Cardiac fibroblast (primary cell): ENCODE data around the gene DPYSL5.

Experiments
- DNase-seq, 2 donors: peaks; one replicate each; pipeline versions ENCODE4 v3.0.0 to v3.0.0-alpha.2; 2010; ENCODE audit warnings: low read depth in 2 of 2
- H3K4me3 ChIP-seq, 2 donors: replicated peaks in 1 of 2; 1 replicate in 1 of 2; 2 replicates in 1 of 2; pipeline ENCODE4 v1.5.1; 2011; ENCODE audit warnings: low read depth in 2 of 2, low read length in 2 of 2, mild to moderate bottlenecking in 2 of 2, moderate library complexity in 1 of 2
- TF ChIP-seq, protein P1 (sequence below): IDR thresholded peaks from one replicate; pipeline ENCODE4 v1.5.1; 2011; ENCODE audit warnings: low read depth, mild to moderate bottlenecking, low read length, inconsistent platforms

The DPYSL5 gene

DNA sequence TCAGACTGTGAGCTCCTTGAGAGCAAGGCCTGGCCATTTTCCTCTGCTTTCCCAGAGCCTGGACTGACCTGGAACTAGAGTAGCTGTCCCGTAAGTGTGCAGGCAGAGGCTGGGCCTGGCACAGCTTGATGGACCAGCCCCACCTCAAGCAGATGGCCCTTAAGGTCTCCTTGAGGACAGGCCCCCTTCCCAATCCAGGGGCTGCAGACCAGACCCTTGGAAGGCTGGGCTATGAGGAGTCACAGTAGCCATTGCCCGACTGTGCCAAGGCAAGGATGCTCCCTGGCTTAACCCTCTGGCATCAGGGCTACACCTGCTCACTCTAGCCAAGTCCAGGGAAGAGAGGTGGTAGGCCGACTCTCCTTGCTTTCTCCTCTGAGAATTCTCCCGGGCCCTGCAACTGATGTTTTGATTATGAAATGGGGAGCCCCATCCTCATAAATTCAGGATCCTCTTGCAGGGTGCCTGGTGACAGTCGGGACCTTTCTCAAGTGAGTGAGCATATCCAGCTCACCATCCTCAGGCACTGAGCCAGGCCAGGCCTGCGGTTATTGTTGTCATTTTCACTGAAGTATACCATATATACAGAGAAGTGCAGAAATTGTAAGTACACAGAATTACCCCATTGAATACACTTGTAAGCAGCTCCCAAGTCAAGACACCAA, 51.7 kb downstream of the DPYSL5 start:
- TF ChIP-seq, protein P1, sequence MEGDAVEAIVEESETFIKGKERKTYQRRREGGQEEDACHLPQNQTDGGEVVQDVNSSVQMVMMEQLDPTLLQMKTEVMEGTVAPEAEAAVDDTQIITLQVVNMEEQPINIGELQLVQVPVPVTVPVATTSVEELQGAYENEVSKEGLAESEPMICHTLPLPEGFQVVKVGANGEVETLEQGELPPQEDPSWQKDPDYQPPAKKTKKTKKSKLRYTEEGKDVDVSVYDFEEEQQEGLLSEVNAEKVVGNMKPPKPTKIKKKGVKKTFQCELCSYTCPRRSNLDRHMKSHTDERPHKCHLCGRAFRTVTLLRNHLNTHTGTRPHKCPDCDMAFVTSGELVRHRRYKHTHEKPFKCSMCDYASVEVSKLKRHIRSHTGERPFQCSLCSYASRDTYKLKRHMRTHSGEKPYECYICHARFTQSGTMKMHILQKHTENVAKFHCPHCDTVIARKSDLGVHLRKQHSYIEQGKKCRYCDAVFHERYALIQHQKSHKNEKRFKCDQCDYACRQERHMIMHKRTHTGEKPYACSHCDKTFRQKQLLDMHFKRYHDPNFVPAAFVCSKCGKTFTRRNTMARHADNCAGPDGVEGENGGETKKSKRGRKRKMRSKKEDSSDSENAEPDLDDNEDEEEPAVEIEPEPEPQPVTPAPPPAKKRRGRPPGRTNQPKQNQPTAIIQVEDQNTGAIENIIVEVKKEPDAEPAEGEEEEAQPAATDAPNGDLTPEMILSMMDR = no peak
- DNase-seq = no peak
- no peak overlapping the region for H3K4me3 ChIP-seq

GRCh38 chr2:26900831-26901321, 52.9 kb downstream of the DPYSL5 start:
- TF ChIP-seq, protein P1 = no peak
- no peak for DNase-seq
- no peak overlapping the region for H3K4me3 ChIP-seq

DNA sequence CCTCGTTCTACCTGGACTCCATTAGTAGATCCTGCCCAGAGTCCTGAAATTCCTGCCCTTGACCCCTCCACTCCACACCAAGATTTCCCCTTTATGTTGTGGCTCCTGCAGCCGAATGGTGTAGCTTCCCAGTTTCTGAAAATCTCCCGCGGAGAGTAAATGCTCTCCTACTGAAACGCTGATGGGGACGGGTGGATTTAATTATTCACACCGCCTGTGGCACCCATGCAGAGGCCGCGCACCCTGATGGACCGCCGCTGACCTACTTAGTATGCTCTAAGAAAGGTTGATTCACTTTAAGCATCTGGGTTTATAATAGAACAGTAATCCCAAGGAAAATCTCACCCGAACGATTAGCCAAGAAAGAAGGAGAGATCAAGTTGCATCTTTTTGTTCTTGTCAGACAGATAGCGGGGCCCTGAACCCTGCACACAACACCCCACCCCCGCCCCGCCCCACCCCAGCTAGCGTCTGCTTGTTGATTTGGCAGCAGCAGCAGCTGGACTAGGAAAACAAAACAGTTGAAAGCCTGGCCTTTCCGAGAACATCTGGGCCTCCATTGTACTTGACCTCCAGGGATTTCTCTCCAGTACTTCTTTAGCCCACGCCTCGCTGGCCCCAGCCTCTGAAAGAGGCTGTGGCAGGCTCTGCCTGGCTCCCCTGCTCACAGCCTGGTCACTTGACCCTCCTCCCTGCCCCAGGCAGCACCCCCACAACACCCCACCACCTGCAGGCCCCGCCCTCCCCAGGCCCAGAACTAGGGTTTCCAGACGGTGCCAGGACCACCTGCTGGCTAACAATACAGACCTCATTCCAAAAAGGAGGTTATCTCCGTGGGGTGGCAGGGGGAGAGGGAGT, 53.6 kb downstream of the DPYSL5 start:
- peak in 1 of 2 donors; percentile 11 for DNase-seq
- H3K4me3 ChIP-seq = no peak overlapping the region
- TF ChIP-seq, protein P1 = no peak

DNA sequence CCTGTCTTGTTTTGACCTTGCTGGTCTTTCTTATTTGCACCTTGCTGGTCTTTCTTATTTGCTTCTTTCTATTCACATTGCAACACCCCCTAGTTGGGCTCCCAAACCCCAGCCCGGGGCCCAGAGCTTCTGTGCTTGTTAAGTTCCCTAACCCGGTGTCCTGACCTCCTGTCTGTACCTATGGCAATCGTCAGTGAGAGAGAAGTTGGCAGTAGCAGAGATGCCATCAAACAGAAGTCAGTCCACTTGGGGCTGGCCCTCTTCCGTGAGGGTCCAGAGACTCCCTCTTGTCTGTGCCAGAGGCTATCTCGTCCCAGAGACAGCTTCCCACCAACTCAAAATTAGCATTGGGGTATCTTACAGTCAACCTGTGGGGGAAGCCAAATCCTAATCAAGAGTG, 55.7 kb downstream of the DPYSL5 start:
- DNase-seq = no peak
- H3K4me3 ChIP-seq = no peak overlapping the region

GRCh38 chr2:26904839-26905238, 56.9 kb downstream of the DPYSL5 start:
- no peak for DNase-seq
- TF ChIP-seq, protein P1 = no peak
- no peak overlapping the region for H3K4me3 ChIP-seq

More for the DNA sequence above, 55.7 kb downstream of the DPYSL5 start:
- TF ChIP-seq, protein P1 = no peak

DNA sequence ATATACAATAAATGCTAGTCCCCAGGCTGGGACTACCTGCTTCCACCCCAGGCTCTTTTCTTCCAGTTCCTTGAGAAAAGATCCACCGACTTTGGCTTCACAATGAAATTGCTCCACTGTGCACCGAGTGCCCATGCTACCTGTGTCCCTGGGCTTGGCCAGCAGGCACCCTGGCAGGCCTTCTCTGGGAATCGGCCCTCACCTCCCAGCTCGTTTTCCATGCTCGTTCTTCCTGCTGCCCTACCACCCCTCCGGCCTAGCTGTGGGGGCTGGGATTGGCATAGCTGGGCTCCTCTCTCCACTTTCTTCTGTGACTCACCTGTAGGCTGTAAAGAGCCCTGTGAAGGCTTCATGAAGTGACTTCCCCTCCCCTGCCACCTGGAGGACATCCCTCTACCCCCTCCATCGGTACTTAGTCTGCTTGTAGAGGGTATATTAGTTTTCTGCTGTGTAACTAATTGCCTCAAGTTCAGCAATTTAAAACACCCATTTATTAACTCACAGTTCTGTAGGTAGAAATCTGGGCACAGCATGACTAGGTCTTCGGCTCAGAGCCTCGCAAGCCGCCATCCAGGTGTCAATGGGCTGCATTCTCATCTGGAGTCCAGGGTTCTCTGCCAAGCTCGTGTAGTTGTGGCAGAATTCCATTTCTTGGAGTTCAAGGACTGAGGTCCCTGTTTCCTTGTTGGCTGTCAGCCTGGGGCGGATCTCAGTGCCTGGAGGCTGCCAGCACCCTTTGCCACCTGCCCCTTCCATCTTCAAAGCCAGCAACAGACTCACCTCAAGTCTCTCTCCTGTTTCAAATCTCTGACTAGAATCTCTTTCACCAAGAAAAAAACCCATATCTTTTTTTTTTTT, 57.6 kb downstream of the DPYSL5 start:
- DNase-seq = no peak
- TF ChIP-seq, protein P1 = no peak
- H3K4me3 ChIP-seq = no peak overlapping the region
